Measurements from ENCODE around the gene CRACDL.
"Not testable (repeated sequence)": the region's sequence is repeated elsewhere in the genome, so short reads cannot be mapped to it uniquely, and the experiment has no call there.

Gene CRACDL

DNA sequence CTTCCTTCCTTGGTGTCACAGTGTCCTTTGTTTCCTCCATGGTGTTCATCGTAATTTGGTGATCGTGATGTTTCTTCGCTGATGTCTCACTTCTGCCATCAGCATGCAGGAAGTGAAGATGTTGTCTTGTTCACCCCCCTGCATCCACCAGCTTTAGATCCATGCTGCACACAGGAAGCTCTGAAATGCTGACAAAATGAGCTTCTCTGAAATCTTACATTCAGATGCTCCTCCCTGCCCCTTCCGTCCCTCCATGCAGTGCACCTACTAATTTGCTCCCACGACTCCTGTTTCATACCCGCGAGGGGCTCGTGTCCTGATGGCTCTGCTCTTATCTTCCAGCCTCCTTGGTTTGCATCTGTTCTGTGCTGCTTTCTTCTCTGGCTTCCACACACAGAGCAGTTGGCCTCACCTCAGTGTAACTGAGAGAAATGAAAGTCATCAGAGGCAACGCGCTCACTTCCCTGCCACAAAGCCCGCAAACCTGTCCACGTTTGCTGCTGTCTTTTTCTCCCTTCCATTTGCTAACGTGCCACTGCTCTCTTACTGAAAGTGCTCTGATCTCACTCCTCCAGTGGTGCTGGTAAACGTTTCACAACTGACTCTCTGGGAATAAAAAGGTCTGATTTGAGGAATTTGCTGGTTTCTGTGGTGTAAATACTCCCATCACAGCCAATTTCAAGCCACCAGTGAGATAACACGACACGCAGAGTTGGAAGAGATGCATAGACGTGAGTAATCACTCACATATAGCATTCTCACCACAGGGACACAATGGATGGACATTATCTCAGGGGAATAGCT, 164.1 kb downstream of the CRACDL start:
- DNase-seq, result peak; percentile 92

- DNase-seq, result no peak
These were observed 164.8 kb downstream of the CRACDL start for GRCh38 chr2:98771264-98771663.

- no peak for DNase-seq
These were observed 166.2 kb downstream of the CRACDL start for GRCh38 chr2:98769784-98770183.

DNA sequence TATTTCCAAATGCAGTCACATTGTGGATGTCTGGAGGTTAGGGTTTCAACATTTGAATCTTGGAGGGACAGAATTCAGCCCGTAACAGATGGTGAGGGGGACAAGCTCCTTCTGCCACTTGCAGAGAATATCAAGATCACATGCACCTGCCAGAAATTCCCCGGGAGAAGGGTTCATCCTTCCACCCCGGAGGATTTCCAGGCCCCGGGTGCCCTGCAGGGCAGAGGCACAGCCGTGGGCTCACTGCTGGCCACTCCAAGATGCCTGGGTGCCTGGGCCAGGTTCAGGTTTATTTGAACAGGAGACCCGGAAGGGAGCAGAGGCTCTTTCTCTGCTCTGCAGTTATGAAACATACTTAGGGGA, 166.9 kb downstream of the CRACDL start:
- DNase-seq, result no peak

- peak; percentile 77 for DNase-seq
These were observed 167.5 kb downstream of the CRACDL start for GRCh38 chr2:98768384-98769113.

- DNase-seq, result no peak
These were observed 171.5 kb downstream of the CRACDL start for GRCh38 chr2:98764499-98764898.

DNA sequence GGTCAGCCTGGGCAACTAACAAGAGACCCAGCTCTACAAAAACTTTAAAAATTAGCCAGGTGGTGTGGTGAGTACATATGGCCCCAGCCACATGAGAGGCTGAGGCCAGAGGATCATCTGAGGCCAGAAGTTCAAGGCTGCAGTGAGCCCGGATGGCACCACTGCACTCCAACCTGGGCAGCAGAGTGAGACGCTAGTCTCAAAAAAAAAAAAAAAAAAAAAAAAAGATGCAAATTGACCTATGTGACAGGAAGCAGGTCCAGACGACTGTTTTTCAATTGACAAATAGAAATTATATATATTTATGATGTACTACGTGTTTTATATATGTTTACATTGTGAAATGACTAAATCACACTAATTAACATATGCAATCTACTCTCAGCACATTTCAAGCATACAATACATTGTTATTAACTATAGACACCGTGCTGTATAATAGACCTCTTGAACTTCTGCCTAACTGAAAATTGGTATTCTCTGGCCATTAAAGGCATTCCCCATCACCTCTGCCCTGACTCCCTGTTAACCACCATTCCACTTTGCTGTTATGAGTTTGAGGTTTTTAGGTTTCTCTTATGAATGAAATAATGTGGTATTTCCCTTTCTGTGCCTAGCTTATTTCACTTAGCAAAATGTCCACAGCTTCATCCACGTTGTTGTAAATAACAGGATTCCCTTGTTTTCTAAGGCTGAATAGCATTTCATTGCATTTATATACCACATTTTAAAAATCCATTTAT, 172.6 kb downstream of the CRACDL start:
- no peak for DNase-seq

GRCh38 chr2:98761909-98762308, 174.1 kb downstream of the CRACDL start:
- DNase-seq, result no peak

DNA sequence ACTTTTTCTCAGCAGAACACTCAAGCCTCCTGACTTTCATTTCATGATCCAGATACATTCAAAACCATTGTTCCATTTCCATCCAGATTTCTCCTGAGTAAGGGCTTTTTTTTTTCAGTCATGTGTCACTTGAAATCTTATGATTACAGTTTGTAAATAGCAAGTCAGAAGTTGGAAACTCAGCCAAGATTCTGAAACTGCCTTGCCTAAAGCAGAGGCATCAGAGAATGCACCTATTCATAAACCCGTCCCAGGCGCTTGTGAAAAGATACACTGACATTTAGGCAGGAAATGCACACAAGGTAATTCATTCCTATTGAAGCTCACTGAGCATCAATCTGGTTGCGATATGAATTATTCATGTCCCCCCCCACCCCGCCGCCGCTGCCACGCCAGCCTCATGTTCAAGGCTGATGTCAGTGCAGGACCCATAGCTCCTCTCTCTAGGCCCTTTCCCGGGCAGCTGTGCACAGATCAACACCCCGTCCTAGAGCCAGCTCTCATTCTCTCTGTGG, 174.7 kb downstream of the CRACDL start:
- DNase-seq, result no peak

GRCh38 chr2:98759827-98760625, 176.0 kb downstream of the CRACDL start:
- DNase-seq, result no peak

GRCh38 chr2:98759338-98759737, 176.7 kb downstream of the CRACDL start:
- DNase-seq, result no peak

GRCh38 chr2:98757904-98758421, 178.1 kb downstream of the CRACDL start:
- DNase-seq, result peak; percentile 83

DNA sequence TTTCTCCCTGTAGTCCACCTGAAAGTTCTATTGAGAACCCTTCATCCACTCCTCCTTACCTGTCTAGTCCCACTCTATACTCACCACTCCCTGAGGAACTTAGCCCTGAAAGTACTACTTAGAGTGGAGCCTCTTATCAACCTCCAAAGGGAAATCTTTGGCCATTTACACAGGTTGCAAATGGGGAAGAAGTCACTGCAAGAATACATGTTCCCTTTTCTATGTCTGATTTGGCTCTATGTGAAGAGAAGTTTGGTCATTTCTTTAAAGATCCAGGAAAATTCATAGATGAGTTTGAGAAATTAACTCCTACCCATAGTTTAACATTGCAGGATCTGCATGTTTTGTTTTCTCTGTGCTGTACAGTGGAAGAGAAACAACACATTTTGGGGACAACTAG, 182.2 kb downstream of the CRACDL start:
- no peak for DNase-seq

DNA sequence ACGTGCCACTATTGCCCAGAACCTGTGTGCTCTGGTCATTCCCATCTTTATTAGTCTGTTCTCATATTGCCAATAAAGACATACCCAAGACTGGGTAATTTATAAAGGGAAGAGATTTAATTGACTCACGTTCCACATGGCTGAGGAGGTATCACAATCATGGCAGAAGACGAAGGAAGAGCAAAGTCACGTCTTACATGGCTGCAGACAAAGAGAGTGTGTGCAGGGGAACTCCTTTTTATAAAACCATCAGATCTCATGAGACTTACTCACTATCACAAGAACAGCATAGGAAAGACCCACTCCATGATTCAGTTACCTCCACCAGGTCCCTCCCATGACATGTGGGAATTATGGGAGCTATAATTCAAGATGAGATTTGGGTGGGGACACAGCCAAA, 183.3 kb downstream of the CRACDL start:
- not testable (repeated sequence) for DNase-seq

GRCh38 chr2:98751748-98752147, 184.3 kb downstream of the CRACDL start:
- DNase-seq, result no peak

- no peak for DNase-seq
These were observed 185.3 kb downstream of the CRACDL start for GRCh38 chr2:98750593-98751282.

- DNase-seq, result no peak
These were observed 187.0 kb downstream of the CRACDL start for GRCh38 chr2:98749066-98749450.

DNA sequence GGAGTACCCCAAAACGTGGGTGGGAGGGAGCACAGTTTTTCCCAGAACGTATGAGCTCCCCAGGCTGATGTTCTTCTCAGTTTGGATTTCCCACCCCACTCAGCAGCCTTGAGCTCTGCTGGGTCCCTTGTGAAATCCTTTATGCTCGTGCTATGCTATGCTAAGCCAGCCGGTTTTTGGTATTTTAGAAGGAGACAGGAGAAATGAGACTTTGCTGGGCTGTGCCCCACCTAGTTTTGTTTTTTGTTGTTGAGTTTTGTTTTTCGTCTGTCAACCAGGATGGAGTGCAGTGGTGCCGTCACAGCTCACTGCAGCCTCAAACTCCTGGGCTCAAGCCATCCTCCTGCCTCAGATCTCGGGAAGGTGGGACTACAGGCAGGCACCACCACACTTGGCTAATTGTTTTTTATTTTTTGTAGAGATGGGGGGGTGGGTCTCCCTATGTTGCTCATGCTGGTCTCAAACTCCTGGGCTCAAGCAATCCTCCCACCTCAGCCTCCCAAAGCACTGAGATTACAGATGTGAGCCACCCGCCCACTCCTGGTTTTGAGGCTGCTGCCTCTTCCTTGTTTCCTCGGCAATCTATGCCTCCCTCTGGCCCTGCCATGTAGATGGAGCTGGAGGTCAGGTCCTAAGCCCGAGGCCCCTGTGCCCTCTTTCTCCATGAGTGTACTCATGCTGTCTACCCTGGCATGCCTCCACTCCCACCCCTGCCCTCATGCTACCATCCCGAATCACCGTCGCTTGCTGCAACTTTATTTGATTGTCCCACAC, 187.5 kb downstream of the CRACDL start:
- no peak for DNase-seq

GRCh38 chr2:98747888-98748287, 188.1 kb downstream of the CRACDL start:
- no peak for DNase-seq

GRCh38 chr2:98746426-98746825, 189.6 kb downstream of the CRACDL start:
- DNase-seq, result no peak

DNA sequence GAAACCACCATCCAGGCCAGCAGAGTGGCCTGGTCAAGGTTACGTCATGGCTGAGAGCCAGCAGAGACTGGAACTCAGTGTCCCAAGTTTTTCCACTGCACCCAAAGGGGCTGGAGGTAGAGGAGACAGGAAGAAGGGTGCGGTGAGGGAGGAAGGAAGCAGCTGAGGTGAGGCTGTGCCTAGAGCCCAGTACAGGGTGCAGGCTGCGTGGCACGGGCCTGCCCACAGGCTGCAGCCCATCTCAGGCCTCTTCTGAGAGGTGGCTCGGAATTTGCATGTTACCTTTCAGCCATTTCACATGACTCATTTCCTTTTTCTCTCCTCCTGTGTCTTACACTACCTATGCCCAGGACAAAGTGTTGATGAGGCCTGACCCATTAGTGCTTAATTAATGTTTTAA, 191.4 kb downstream of the CRACDL start:
- no peak for DNase-seq

Measured in kidney glomerular epithelial cell (primary cell).